Upper lobe of right lung (tissue), 1 donor: ENCODE results near the gene GLIPR2. TPM values are rescaled to one million over a fixed set of nuclear protein-coding genes. Genes with fewer than 3 reads are reported as not detected.
A peak's percentile ranks its signal among the peaks of the same experiment; 100 is the strongest.
"Not testable (repeated sequence)": the region's sequence is repeated elsewhere in the genome, so short reads cannot be mapped to it uniquely, and the experiment has no call there.

Source experiments
- ATAC-seq: fragments of 200-7000 bp; cut with Tn5 transposase; one replicate; pipeline ENCODE4 v1.9.1; 2020; ENCODE audit warnings: mild to moderate bottlenecking, moderate library complexity
- DNase-seq: peaks from one replicate; pipeline ENCODE4 v3.0.0-alpha.2; 2020
- H3K27ac ChIP-seq: fragments of 200-600 bp; one replicate; pipeline ENCODE4 v1.8.0; 2022
- H3K27me3 ChIP-seq: fragments of 200-600 bp; one replicate; pipeline ENCODE4 v1.8.0; 2022; ENCODE audit warnings: mild to moderate bottlenecking
- H3K36me3 ChIP-seq: fragments of 200-600 bp; one replicate; pipeline ENCODE4 v1.8.0; 2022
- H3K4me1 ChIP-seq: fragments of 200-600 bp; one replicate; pipeline ENCODE4 v1.8.0; 2022
- H3K4me3 ChIP-seq: fragments of 200-600 bp; one replicate; pipeline ENCODE4 v1.8.0; 2022; ENCODE audit warnings: mild to moderate bottlenecking
- H3K9me3 ChIP-seq: fragments of 200-600 bp; one replicate; pipeline ENCODE4 v1.8.0; 2022
- CTCF ChIP-seq: fragments of 200-600 bp; IDR thresholded peaks from one replicate; pipeline ENCODE4 v1.8.0; 2022; ENCODE audit warnings: antibody characterized with exemption
- intact Hi-C: fragments of 100-400 bp; cut with DNase I; formaldehyde crosslinking; loops from one replicate; pipeline ENCODE4 v1.11.0; 2022
- total RNA-seq: library from RNA; stranded (reverse); fragmentation: NEBNext Ultra II Directional; extraction: Animal tissue kit (Norgen Biotek cat#: 25700); gene quantifications from one replicate; pipeline ENCODE4 v1.2.1, GENCODE V29; 2021
- donor health status: DM: no; HTN: yes; CAD: no; lungs with severe emphysema.

The GLIPR2 gene
- total RNA-seq, 1 donor from 2014 or later, result 64.9 TPM

GRCh38 chr9:36158917-36159316 lies 22.4 kb downstream of the GLIPR2 start:
- intact Hi-C loops, result no loop called here
- no peaks in the 10 kb centered on the region for H3K9me3 ChIP-seq
- ATAC-seq, result no peak
- no peaks in the 10 kb centered on the region for H3K36me3 ChIP-seq
- H3K4me3 ChIP-seq, result no peak overlapping the region
- peak overlapping the region; percentile 63 for H3K27ac ChIP-seq
- no peak for TF ChIP-seq CTCF
- no peaks in the 10 kb centered on the region for H3K27me3 ChIP-seq
- DNase-seq, result no peak
- H3K4me1 ChIP-seq, result peaks cover 26% of the 10 kb centered on the region

- intact Hi-C loops, ATAC-seq, H3K4me3 ChIP-seq, H3K36me3 ChIP-seq, H3K9me3 ChIP-seq, DNase-seq, H3K27me3 ChIP-seq: not testable (repeated sequence)
- peaks cover 25% of the 10 kb centered on the region for H3K4me1 ChIP-seq
- H3K27ac ChIP-seq, result peak overlapping the region; percentile 63
Observed at GRCh38 chr9:36159509-36159908, 23.0 kb downstream of the GLIPR2 start.

- intact Hi-C loops, ATAC-seq, DNase-seq, H3K36me3 ChIP-seq, H3K9me3 ChIP-seq, H3K27me3 ChIP-seq, H3K27ac ChIP-seq, H3K4me3 ChIP-seq: not testable (repeated sequence)
- H3K4me1 ChIP-seq, result peaks cover 21% of the 10 kb centered on the region
Observed at GRCh38 chr9:36160126-36160525, 23.6 kb downstream of the GLIPR2 start.

GRCh38 chr9:36161187-36161586 lies 24.7 kb downstream of the GLIPR2 start:
- no peaks in the 10 kb centered on the region for H3K27me3 ChIP-seq
- DNase-seq (no peak), ATAC-seq (no peak)
- intact Hi-C loops, result no loop called here
- no peaks in the 10 kb centered on the region for H3K36me3 ChIP-seq
- no peak for TF ChIP-seq CTCF
- no peak overlapping the region for H3K27ac ChIP-seq
- no peaks in the 10 kb centered on the region for H3K9me3 ChIP-seq
- peaks cover 27% of the 10 kb centered on the region for H3K4me1 ChIP-seq
- no peak overlapping the region for H3K4me3 ChIP-seq

GRCh38 chr9:36162211-36162738 lies 25.7 kb downstream of the GLIPR2 start:
- no peak for TF ChIP-seq CTCF
- H3K9me3 ChIP-seq, result no peaks in the 10 kb centered on the region
- H3K4me3 ChIP-seq, result no peak overlapping the region
- ATAC-seq, result no peak
- H3K36me3 ChIP-seq, result no peaks in the 10 kb centered on the region
- H3K27ac ChIP-seq, result no peak overlapping the region
- H3K4me1 ChIP-seq, result peaks cover 32% of the 10 kb centered on the region
- intact Hi-C loops, result no loop called here
- H3K27me3 ChIP-seq, result no peaks in the 10 kb centered on the region
- DNase-seq, result no peak

GRCh38 chr9:36163049-36163785 lies 26.7 kb downstream of the GLIPR2 start:
- Histone ChIP-seq H3K9me3 (no peaks in the 10 kb centered on the region), H3K4me1 (peaks cover 31% of the 10 kb centered on the region), H3K27ac (peak overlapping the region; percentile 55), H3K27me3 (no peaks in the 10 kb centered on the region), H3K4me3 (no peak overlapping the region), H3K36me3 (no peaks in the 10 kb centered on the region)
- intact Hi-C loops, result no loop called here
- ATAC-seq (no peak), DNase-seq (no peak)
- TF ChIP-seq CTCF, result no peak
